Loucy (cell line): ENCODE data around the gene ITGB3.

Experiments
- EZH2phosphoT487 ChIP-seq: fragments of 200-600 bp; IDR thresholded peaks from 2 replicates; pipeline ENCODE4 v1.6.1; 2018; ENCODE audit warnings: antibody characterized with exemption, mild to moderate bottlenecking, moderate library complexity, borderline replicate concordance
- TF ChIP-seq, protein P1 (sequence below): fragments of 200-600 bp; sonication (generic); conservative IDR thresholded peaks from 2 replicates; pipeline ENCODE4 v1.5.1; 2014; ENCODE audit warnings: mild to moderate bottlenecking, antibody characterized with exemption, low read length

- TF ChIP-seq, protein P1, sequence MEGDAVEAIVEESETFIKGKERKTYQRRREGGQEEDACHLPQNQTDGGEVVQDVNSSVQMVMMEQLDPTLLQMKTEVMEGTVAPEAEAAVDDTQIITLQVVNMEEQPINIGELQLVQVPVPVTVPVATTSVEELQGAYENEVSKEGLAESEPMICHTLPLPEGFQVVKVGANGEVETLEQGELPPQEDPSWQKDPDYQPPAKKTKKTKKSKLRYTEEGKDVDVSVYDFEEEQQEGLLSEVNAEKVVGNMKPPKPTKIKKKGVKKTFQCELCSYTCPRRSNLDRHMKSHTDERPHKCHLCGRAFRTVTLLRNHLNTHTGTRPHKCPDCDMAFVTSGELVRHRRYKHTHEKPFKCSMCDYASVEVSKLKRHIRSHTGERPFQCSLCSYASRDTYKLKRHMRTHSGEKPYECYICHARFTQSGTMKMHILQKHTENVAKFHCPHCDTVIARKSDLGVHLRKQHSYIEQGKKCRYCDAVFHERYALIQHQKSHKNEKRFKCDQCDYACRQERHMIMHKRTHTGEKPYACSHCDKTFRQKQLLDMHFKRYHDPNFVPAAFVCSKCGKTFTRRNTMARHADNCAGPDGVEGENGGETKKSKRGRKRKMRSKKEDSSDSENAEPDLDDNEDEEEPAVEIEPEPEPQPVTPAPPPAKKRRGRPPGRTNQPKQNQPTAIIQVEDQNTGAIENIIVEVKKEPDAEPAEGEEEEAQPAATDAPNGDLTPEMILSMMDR, result no peak
- no peak for TF ChIP-seq EZH2phosphoT487
Observed at GRCh38 chr17:47338026-47338425, 84.4 kb downstream of the ITGB3 start.
